Stimulated activated naive CD8-positive, alpha-beta T cell treated with anti-CD3 and anti-CD28 coated beads, Interleukin-15, Interleukin-2, amounts not matched to agents 100 U/mL and 50 U/mL, for 24 hours (primary cell): ENCODE data around the gene EAF2.
A peak's percentile ranks its signal among the peaks of the same experiment; 100 is the strongest.
"Not testable (repeated sequence)": the region's sequence is repeated elsewhere in the genome, so short reads cannot be mapped to it uniquely, and the experiment has no call there.

ENCODE experiments used
- ATAC-seq: fragments of 150-1000 bp; cut with Tn5 transposase; one replicate; pipeline ENCODE4 v1.10.0; 2021
- DNase-seq: peaks from one replicate; pipeline ENCODE4 v3.0.0; 2021

EAF2 gene

GRCh38 chr3:121834671-121835464 is at the start of gene EAF2, which contains the start of gene IQCB1:
Gene EAF2 (plus strand): TSS chr3:121835209. CDS start chr3:121835286, 77 bp downstream.
Gene IQCB1 (minus strand): TSS chr3:121835060. CDS start chr3:121828960, 6,100 bp downstream.
- ATAC-seq (peak; percentile 100), DNase-seq (peak; percentile 94)

- DNase-seq (no peak), ATAC-seq (no peak)
These were observed 48.5 kb upstream of the EAF2 start for GRCh38 chr3:121786485-121786884.

- ATAC-seq (no peak), DNase-seq (no peak)
These were observed 41.9 kb upstream of the EAF2 start for GRCh38 chr3:121793078-121793477.

- ATAC-seq (no peak), DNase-seq (no peak)
These were observed 40.6 kb upstream of the EAF2 start for GRCh38 chr3:121794264-121794983.

- no peak for DNase-seq
- no peak for ATAC-seq
These were observed 38.0 kb upstream of the EAF2 start for GRCh38 chr3:121796970-121797369.

GRCh38 chr3:121800906-121801305 is 34.1 kb upstream of the EAF2 start:
- no peak for ATAC-seq
- DNase-seq, result no peak

GRCh38 chr3:121803771-121804320 is 31.2 kb upstream of the EAF2 start:
- no peak for ATAC-seq
- DNase-seq, result no peak

GRCh38 chr3:121809249-121809648 is 25.8 kb upstream of the EAF2 start:
- ATAC-seq (no peak), DNase-seq (no peak)

GRCh38 chr3:121817753-121818152 is 17.3 kb upstream of the EAF2 start:
- DNase-seq (no peak), ATAC-seq (no peak)

GRCh38 chr3:121818578-121818977 is 16.4 kb upstream of the EAF2 start:
- no peak for DNase-seq
- no peak for ATAC-seq

- DNase-seq (no peak), ATAC-seq (no peak)
These were observed 15.8 kb upstream of the EAF2 start for GRCh38 chr3:121819236-121819635.

- DNase-seq (no peak), ATAC-seq (no peak)
These were observed 13.4 kb upstream of the EAF2 start for GRCh38 chr3:121821421-121822199.

GRCh38 chr3:121822973-121823372 is 12.0 kb upstream of the EAF2 start:
- no peak for DNase-seq
- no peak for ATAC-seq

- ATAC-seq (no peak), DNase-seq (no peak)
These were observed 795 bp upstream of the EAF2 start for GRCh38 chr3:121834157-121834670.

GRCh38 chr3:121835465-121835801 is 424 bp downstream of the EAF2 start:
- peak; percentile 22 for ATAC-seq
- DNase-seq, result no peak

- DNase-seq (no peak), ATAC-seq (no peak)
These were observed 1.1 kb downstream of the EAF2 start for GRCh38 chr3:121836064-121836463.

GRCh38 chr3:121836481-121836880 is 1.5 kb downstream of the EAF2 start:
- DNase-seq (no peak), ATAC-seq (no peak)

GRCh38 chr3:121839962-121840361 is 5.0 kb downstream of the EAF2 start:
- DNase-seq (no peak), ATAC-seq (no peak)

- DNase-seq (no peak), ATAC-seq (no peak)
These were observed 9.9 kb downstream of the EAF2 start for GRCh38 chr3:121844892-121845291.

GRCh38 chr3:121852256-121852655 is 17.2 kb downstream of the EAF2 start:
- no peak for DNase-seq
- ATAC-seq, result no peak

- ATAC-seq (no peak), DNase-seq (no peak)
These were observed 20.5 kb downstream of the EAF2 start for GRCh38 chr3:121855555-121855954.

GRCh38 chr3:121857778-121858177 is 22.8 kb downstream of the EAF2 start:
- not testable (repeated sequence) for DNase-seq, ATAC-seq
